HCT116 (cell line): ENCODE results near the gene LPAR1.

ENCODE experiments used
- CTCF ChIP-seq, 3 experiments: fragments of 200-600 bp in 1 of 3; sonication (generic) in 1 of 3; IDR thresholded peaks in 2 of 3; conservative IDR thresholded peaks in 1 of 3; 2 replicates each; pipeline ENCODE4 v1.5.1; 2012 to 2017; ENCODE audit warnings: low read depth in 2 of 3, low read length in 2 of 3, antibody characterized with exemption in 1 of 3, borderline replicate concordance in 1 of 3, control low read depth in 1 of 3, mild to moderate bottlenecking in 1 of 3, mixed read lengths in 1 of 3, mixed run types in 1 of 3, moderate library complexity in 1 of 3; ENCODE audit not compliant: insufficient read depth in 1 of 3
- EZH2 ChIP-seq: fragments of 200-600 bp; sonication (generic); IDR thresholded peaks from 2 replicates; pipeline ENCODE4 v1.6.1; 2017; ENCODE audit warnings: antibody characterized with exemption, mixed run types
- EZH2phosphoT487 ChIP-seq: fragments of 200-600 bp; IDR thresholded peaks from 2 replicates; pipeline ENCODE4 v1.6.1; 2018; ENCODE audit warnings: antibody characterized with exemption, borderline replicate concordance
- POLR2A ChIP-seq: IDR thresholded peaks from 2 replicates; pipeline ENCODE4 v1.7.0; 2011; ENCODE audit warnings: borderline replicate concordance; ENCODE audit not compliant: insufficient read depth, insufficient read length; ENCODE audit errors: extremely low read depth
- POLR2AphosphoS5 ChIP-seq: IDR thresholded peaks from 2 replicates; pipeline ENCODE4 v1.6.1; 2011; ENCODE audit warnings: mild to moderate bottlenecking, low read depth, low read length, moderate library complexity
- REST ChIP-seq: IDR thresholded peaks from 2 replicates; pipeline ENCODE4 v1.6.1; 2012; ENCODE audit warnings: low read depth
- TCF7L2 ChIP-seq: IDR thresholded peaks from 2 replicates; pipeline ENCODE4 v1.7.0; 2011; ENCODE audit warnings: borderline replicate concordance, inconsistent platforms; ENCODE audit not compliant: insufficient read depth, insufficient read length; ENCODE audit errors: extremely low read depth
- YY1 ChIP-seq: IDR thresholded peaks from 2 replicates; pipeline ENCODE4 v1.6.1; 2011; ENCODE audit warnings: low read length, low read depth, moderate library complexity, mild to moderate bottlenecking; ENCODE audit not compliant: insufficient replicate concordance; ENCODE audit errors: extremely low read depth

GRCh38 chr9:111008158-111009075 is 29.9 kb downstream of the LPAR1 start:
- TF ChIP-seq EZH2, result no peak
- no peak for TF ChIP-seq YY1
- TF ChIP-seq CTCF (IDR thresholded peaks at IDR 0.05 in 2 of 3, conservative IDR thresholded peaks at IDR 0.05 in 1 of 3; ENCODE audit: borderline replicate concordance in 1 of 3, insufficient read depth in 1 of 3, low read depth in 2 of 3, low read length in 2 of 3), result no peak
- no peak for TF ChIP-seq POLR2A
- TF ChIP-seq EZH2phosphoT487, result no peak
- no peak for TF ChIP-seq REST
- TF ChIP-seq POLR2AphosphoS5, result no peak
- no peak for TF ChIP-seq TCF7L2
